RPMI7951 (cell line): ENCODE measurements around the gene CACNA1G. TPM values are rescaled to one million over a fixed set of nuclear protein-coding genes. Genes with fewer than 3 reads are reported as not detected.
A peak's percentile ranks its signal among the peaks of the same experiment; 100 is the strongest.

Experiments used
- DNase-seq: peaks from one replicate; pipeline ENCODE4 v3.0.0-alpha.2; 2012; ENCODE audit warnings: low read depth
- total RNA-seq: library from RNA; depleted of rRNA; stranded (reverse); fragments of >200 nt; shearing (Covaris generic); gene quantifications from 2 replicates; pipeline ENCODE4 v1.2.3, GENCODE V29; 2014

CACNA1G gene
- total RNA-seq, 1 experiment from 2014 or later, result 0.12 TPM

- no peak for DNase-seq
Measured at GRCh38 chr17:50651661-50652060, 91.1 kb downstream of the CACNA1G start.

GRCh38 chr17:50653738-50654137 is 93.2 kb downstream of the CACNA1G start:
- DNase-seq, result no peak

GRCh38 chr17:50656509-50656908 is 96.0 kb downstream of the CACNA1G start:
- no peak for DNase-seq

- no peak for DNase-seq
Measured at GRCh38 chr17:50657054-50657453, 96.5 kb downstream of the CACNA1G start.

- no peak for DNase-seq
Measured at GRCh38 chr17:50657627-50658026, 97.1 kb downstream of the CACNA1G start.

- peak; percentile 47 for DNase-seq
Measured at GRCh38 chr17:50658616-50659015, 98.1 kb downstream of the CACNA1G start.

- DNase-seq, result no peak
Measured at GRCh38 chr17:50659179-50659578, 98.7 kb downstream of the CACNA1G start.

GRCh38 chr17:50660042-50660886 is 99.7 kb downstream of the CACNA1G start:
- peak; percentile 93 for DNase-seq

- DNase-seq, result no peak
Measured at GRCh38 chr17:50660887-50661345, 100.4 kb downstream of the CACNA1G start.

GRCh38 chr17:50661348-50661747 is 100.8 kb downstream of the CACNA1G start:
- DNase-seq, result no peak

- peak; percentile 96 for DNase-seq
Measured at GRCh38 chr17:50661795-50662391, 101.4 kb downstream of the CACNA1G start.

- DNase-seq, result no peak
Measured at GRCh38 chr17:50662632-50663225, 102.2 kb downstream of the CACNA1G start.

GRCh38 chr17:50663812-50664374 is 103.4 kb downstream of the CACNA1G start:
- DNase-seq, result no peak

GRCh38 chr17:50664788-50665458 is 104.4 kb downstream of the CACNA1G start:
- DNase-seq, result no peak

GRCh38 chr17:50665838-50666237 is 105.3 kb downstream of the CACNA1G start:
- DNase-seq, result no peak

GRCh38 chr17:50666316-50666715 is 105.8 kb downstream of the CACNA1G start:
- no peak for DNase-seq

- no peak for DNase-seq
Measured at GRCh38 chr17:50667259-50668024, 106.9 kb downstream of the CACNA1G start.

- peak; percentile 53 for DNase-seq
Measured at GRCh38 chr17:50668025-50668837, 107.7 kb downstream of the CACNA1G start.

- DNase-seq, result no peak
Measured at GRCh38 chr17:50668838-50669581, 108.5 kb downstream of the CACNA1G start.
